C4-2B (cell line): ENCODE measurements around the gene GNAI2.

Source experiments
- ZFX ChIP-seq: fragments of 450-650 bp; IDR thresholded peaks from 2 replicates; pipeline ENCODE4 v1.6.1; 2017
- TF ChIP-seq, protein P1 (sequence below): fragments of 450-650 bp; conservative IDR thresholded peaks from 2 replicates; pipeline ENCODE4 v1.5.1; 2017; ENCODE audit warnings: mild to moderate bottlenecking

DNA sequence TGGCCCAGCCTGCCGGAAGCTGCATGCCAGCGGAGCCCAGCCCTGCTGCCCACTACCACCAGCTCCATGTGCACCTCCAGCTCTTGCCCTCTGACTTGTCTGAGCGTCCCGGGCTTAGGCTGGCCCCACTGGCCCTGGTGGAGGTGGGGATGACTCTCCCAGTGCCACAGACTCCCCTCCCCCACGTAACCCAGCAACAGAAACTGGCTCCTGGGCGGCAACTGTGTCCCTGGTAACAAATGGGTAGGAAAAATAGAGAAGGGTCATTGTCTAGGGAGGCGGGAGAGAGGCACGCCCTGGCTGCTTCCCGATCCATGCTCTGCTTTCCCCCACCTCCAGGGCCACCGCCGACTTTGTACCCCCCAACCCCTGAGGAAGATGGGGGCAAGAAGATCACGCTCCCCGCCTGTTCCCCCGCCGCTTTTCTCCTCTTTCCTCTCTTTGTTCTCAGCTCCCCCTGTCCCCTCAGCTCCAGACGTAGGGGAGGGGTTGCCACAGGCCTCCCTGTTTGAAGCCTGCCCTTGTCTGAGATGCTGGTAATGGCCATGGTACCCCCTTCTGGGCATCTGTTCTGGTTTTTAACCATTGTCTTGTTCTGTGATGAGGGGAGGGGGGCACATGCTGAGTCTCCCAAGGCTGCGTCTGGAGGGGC, 22.2 kb downstream of the GNAI2 start:
- TF ChIP-seq, protein P1, sequence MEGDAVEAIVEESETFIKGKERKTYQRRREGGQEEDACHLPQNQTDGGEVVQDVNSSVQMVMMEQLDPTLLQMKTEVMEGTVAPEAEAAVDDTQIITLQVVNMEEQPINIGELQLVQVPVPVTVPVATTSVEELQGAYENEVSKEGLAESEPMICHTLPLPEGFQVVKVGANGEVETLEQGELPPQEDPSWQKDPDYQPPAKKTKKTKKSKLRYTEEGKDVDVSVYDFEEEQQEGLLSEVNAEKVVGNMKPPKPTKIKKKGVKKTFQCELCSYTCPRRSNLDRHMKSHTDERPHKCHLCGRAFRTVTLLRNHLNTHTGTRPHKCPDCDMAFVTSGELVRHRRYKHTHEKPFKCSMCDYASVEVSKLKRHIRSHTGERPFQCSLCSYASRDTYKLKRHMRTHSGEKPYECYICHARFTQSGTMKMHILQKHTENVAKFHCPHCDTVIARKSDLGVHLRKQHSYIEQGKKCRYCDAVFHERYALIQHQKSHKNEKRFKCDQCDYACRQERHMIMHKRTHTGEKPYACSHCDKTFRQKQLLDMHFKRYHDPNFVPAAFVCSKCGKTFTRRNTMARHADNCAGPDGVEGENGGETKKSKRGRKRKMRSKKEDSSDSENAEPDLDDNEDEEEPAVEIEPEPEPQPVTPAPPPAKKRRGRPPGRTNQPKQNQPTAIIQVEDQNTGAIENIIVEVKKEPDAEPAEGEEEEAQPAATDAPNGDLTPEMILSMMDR = no peak
- no peak for TF ChIP-seq ZFX
